Transverse colon (tissue), 4 donors: Measurements from ENCODE around the gene SLC25A14.

Experiments
- CTCF ChIP-seq, 5 experiments: fragments of 200-600 bp in 3 of 5; fragments of 450-650 bp in 2 of 5; sonication (generic) in 3 of 5; IDR thresholded peaks; 1 replicate in 2 of 5; 2 replicates in 3 of 5; pipeline ENCODE4 v1.5.1; 2016 to 2017; ENCODE audit warnings: antibody characterized with exemption in 5 of 5, inconsistent platforms in 3 of 5, mild to moderate bottlenecking in 2 of 5, moderate library complexity in 1 of 5
- EP300 ChIP-seq: sonication (generic); formaldehyde crosslinking; IDR thresholded peaks from one replicate; pipeline ENCODE4 v1.6.1; 2017; ENCODE audit warnings: antibody characterized with exemption, low read depth
- POLR2A ChIP-seq: fragments of 450-650 bp; IDR thresholded peaks from one replicate; pipeline ENCODE4 v1.6.1; 2016; ENCODE audit warnings: antibody characterized with exemption, mild to moderate bottlenecking, moderate library complexity
- POLR2AphosphoS5 ChIP-seq, 3 donors: sonication (generic); formaldehyde crosslinking; IDR thresholded peaks; one replicate each; pipeline ENCODE4 v1.6.1; 2016; ENCODE audit warnings: antibody characterized with exemption in 3 of 3

DNA sequence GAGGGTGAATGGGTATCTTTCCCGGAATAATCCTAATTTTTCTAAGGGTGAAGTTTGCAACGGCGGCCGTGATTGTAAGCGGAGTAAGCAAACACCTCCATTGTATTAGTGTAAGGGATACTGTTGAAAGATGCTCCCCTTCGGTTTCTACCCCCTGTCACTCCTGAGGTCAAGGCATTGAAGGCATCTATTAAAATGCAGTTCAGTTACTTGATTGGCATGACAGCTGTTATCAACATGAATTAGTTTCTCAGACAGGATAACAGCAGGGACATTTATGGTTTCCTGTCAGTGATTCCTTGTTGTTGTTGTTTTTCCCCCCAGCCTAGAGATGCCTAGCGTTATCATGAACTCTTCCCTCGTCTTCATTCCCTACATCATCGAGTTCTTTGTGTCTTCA is 552 bp downstream of the SLC25A14 start:
- TF ChIP-seq POLR2A (no peak), CTCF (IDR thresholded peaks at IDR 0.05) (no peak), POLR2AphosphoS5 (IDR thresholded peaks at IDR 0.05) (no peak), EP300 (no peak)
